PFSK-1 (cell line): ENCODE results near the gene FAM20C.

Experiments used
- FOXP2 ChIP-seq: optimal IDR thresholded peaks from 2 replicates; pipeline ENCODE3; 2011; ENCODE audit warnings: borderline replicate concordance, control low read depth, inconsistent platforms; ENCODE audit not compliant: insufficient read depth; ENCODE audit errors: extremely low read length, extremely low read depth
- POLR2AphosphoS5 ChIP-seq: IDR thresholded peaks from 2 replicates; pipeline ENCODE4 v1.6.1; 2012; ENCODE audit warnings: low read depth, mild to moderate bottlenecking, control low read depth, low read length, moderate library complexity
- SIN3A ChIP-seq: IDR thresholded peaks from 2 replicates; pipeline ENCODE4 v1.6.1; 2012; ENCODE audit warnings: mild to moderate bottlenecking, low read length, moderate library complexity, borderline replicate concordance; ENCODE audit not compliant: insufficient read depth
- TAF1 ChIP-seq: IDR thresholded peaks from 2 replicates; pipeline ENCODE4 v1.6.1; 2012; ENCODE audit warnings: low read length, control low read depth, borderline replicate concordance; ENCODE audit not compliant: insufficient read depth
- TF ChIP-seq, protein P1 (sequence below), 2 experiments: IDR thresholded peaks; 2 replicates each; pipeline versions ENCODE4 v1.6.1 to v1.8.0; 2011 to 2012; ENCODE audit warnings: low read depth in 2 of 2, low read length in 2 of 2, control low read depth in 1 of 2, inconsistent platforms in 1 of 2, mild to moderate bottlenecking in 1 of 2, moderate library complexity in 1 of 2; ENCODE audit not compliant: insufficient read depth in 1 of 2

FAM20C gene

DNA sequence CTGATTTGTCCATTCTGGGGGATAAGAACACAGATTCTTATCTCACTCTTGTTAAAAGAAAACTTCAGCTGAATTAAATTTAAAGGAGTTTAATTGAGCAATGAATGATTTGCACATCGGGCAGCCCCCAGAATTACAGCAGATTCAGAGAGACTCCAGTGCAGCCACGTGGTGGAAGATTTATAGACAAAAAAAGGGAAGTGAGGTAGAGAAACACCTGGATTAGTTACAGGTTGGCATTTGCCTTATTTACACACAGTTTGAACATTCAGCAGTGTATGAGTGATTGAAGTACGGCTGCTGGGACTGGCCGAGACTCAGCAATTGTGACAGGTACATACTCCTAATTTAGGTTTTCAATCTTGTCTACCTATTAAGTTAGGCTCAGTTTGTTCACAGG, 46.5 kb upstream of the FAM20C start:
- TF ChIP-seq SIN3A (no peak), TAF1 (no peak), FOXP2 (no peak), POLR2AphosphoS5 (no peak)
- TF ChIP-seq, protein P1, sequence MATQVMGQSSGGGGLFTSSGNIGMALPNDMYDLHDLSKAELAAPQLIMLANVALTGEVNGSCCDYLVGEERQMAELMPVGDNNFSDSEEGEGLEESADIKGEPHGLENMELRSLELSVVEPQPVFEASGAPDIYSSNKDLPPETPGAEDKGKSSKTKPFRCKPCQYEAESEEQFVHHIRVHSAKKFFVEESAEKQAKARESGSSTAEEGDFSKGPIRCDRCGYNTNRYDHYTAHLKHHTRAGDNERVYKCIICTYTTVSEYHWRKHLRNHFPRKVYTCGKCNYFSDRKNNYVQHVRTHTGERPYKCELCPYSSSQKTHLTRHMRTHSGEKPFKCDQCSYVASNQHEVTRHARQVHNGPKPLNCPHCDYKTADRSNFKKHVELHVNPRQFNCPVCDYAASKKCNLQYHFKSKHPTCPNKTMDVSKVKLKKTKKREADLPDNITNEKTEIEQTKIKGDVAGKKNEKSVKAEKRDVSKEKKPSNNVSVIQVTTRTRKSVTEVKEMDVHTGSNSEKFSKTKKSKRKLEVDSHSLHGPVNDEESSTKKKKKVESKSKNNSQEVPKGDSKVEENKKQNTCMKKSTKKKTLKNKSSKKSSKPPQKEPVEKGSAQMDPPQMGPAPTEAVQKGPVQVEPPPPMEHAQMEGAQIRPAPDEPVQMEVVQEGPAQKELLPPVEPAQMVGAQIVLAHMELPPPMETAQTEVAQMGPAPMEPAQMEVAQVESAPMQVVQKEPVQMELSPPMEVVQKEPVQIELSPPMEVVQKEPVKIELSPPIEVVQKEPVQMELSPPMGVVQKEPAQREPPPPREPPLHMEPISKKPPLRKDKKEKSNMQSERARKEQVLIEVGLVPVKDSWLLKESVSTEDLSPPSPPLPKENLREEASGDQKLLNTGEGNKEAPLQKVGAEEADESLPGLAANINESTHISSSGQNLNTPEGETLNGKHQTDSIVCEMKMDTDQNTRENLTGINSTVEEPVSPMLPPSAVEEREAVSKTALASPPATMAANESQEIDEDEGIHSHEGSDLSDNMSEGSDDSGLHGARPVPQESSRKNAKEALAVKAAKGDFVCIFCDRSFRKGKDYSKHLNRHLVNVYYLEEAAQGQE (IDR thresholded peaks at IDR 0.05; ENCODE audit: insufficient read depth in 1 of 2, low read depth in 2 of 2, low read length in 2 of 2) = no peak

DNA sequence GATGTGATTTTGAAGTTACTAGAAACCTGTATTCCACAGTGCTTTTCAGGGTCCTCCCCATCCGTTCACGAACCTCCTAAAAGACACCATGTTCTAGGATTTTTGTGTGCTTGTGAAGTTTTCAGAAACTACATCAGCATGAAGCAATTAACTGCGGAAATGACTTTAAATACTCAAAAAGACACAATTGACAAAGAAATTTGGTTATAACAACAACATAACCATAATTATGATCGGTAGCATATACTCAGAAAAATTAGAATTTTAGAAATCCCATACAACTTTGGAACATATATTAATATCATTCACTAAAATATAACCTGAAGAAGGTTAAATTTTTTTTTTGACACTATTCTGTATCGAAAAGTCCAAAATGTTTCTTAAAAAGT, 43.8 kb upstream of the FAM20C start:
- TF ChIP-seq TAF1 (no peak), FOXP2 (no peak), POLR2AphosphoS5 (no peak), SIN3A (no peak)
- TF ChIP-seq, protein P1 (IDR thresholded peaks at IDR 0.05; ENCODE audit: insufficient read depth in 1 of 2, low read depth in 2 of 2, low read length in 2 of 2) = no peak

DNA sequence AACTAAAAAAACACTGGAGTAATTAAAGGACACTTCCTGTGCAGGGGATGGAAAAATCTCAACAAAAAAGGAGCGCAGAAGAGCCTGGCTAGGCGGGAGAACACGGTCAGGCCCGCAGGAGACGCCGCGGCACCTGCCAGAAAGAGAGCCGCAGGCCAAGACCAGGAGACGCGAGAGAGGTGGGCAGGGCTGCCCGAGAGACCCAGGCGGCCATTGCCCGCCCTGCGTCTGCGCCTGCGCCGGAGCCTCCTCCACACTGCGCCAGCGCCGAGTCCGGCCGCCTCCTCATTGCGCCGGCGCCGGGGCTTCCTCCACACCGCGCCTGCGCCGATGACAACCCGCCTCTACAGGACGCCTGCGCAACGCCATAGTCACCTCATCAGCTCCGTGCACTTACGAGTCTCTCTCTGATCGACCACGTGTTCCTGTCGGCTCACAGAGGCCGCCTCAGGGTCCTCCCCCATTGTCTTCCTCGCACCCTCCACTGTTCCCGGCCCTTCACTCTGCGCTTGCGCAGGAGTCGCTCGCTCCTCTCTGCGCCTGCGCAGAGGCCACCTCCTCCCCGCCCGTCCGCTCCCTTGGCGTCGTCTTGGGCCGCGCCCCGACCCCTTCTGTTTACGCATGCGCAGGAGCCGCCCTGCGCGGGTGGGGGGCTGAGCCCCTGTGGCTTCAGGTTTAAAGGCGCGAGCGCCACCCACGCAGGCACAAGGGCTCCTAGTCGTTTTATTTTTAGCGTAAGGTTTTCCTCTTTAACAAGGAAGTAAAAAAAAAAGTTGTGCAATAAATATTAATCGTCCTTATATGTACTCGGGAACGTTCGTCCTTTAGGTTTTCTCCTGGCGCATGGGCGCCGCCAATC, 43.2 kb upstream of the FAM20C start:
- TF ChIP-seq FOXP2 = no peak
- TF ChIP-seq, protein P1 (IDR thresholded peaks at IDR 0.05; ENCODE audit: insufficient read depth in 1 of 2, low read depth in 2 of 2, low read length in 2 of 2) = no peak
- TF ChIP-seq SIN3A = no peak
- peak; percentile 85 for TF ChIP-seq POLR2AphosphoS5
- peak; percentile 74; the same call in 1 of the 2 replicates for TF ChIP-seq TAF1

DNA sequence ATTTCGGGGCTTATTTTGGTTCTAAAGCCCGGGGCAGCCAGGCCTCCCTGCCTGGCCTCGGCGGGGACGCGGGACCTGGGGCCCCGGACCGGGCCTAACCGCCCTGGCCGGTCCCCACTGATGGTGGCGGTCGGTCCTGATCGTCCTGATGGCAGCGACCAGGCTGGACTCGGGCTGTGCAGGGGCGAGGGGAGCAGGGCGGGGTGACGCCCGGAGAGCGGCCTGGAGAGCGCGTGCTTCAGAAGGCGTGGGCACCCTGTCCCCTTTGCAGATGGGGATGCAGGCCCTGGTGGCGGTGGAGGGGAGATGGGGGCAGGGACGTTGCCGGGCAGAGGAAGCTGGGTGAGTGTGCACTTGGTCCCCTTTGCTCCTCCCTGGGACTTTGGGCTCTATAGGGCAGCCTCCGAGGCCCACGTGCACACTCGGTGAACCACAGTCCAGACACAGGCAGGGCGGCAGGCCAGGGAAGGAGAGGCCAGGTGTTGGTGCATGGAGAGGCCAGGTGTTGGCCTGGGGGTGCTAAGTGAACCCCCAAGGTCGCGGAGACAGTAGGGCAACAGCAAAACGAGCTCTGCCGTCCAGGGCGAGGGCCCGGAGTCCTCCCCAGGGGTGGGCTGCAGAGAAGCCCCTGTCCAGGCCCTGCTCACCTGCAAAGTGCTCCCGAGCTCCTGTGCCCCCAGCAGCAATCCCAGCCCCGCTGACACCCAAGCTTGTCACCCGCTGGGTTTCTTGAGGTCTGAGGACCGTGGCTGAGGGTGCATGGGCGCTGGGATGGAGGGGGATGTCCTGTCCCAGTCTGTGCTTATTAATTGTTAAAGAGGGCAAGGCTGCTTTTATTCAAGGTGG, 42.4 kb upstream of the FAM20C start:
- TF ChIP-seq SIN3A = no peak
- TF ChIP-seq TAF1 = no peak
- TF ChIP-seq, protein P1 (IDR thresholded peaks at IDR 0.05; ENCODE audit: insufficient read depth in 1 of 2, low read depth in 2 of 2, low read length in 2 of 2) = no peak
